Measurements from ENCODE around the gene GET4.

- no peak for TF ChIP-seq CTCF (optimal IDR thresholded peaks at IDR 0.05 in 1 of 3, IDR thresholded peaks at IDR 0.05 in 1 of 3, conservative IDR thresholded peaks at IDR 0.05 in 1 of 3; ENCODE audit: extremely low read depth in 1 of 3, insufficient read depth in 2 of 3, low read length in 3 of 3)
- TF ChIP-seq EZH2 (IDR thresholded peaks at IDR 0.05; ENCODE audit: low read length), result no peak
Measured at GRCh38 chr7:908159-908581, 31.8 kb downstream of the GET4 start.
